HEK293T (cell line): Measurements from ENCODE around the gene PTPRM.

Experiments used
- ARNT ChIP-seq: fragments of 450-650 bp; IDR thresholded peaks from 2 replicates; pipeline ENCODE4 v1.6.1; 2017; ENCODE audit warnings: mild to moderate bottlenecking
- FOXA1 ChIP-seq: fragments of 450-650 bp; IDR thresholded peaks from 2 replicates; pipeline ENCODE4 v1.6.1; 2016; ENCODE audit warnings: mild to moderate bottlenecking
- FOXM1 ChIP-seq: fragments of 450-650 bp; IDR thresholded peaks from 2 replicates; pipeline ENCODE4 v1.6.1; 2017; ENCODE audit warnings: mild to moderate bottlenecking, borderline replicate concordance
- L3MBTL2 ChIP-seq: fragments of 450-650 bp; conservative IDR thresholded peaks from 2 replicates; pipeline ENCODE4 v1.6.1; 2016; ENCODE audit warnings: mild to moderate bottlenecking
- SUZ12 ChIP-seq: fragments of 450-650 bp; IDR thresholded peaks from 2 replicates; pipeline ENCODE4 v1.6.1; 2016; ENCODE audit warnings: mild to moderate bottlenecking

DNA sequence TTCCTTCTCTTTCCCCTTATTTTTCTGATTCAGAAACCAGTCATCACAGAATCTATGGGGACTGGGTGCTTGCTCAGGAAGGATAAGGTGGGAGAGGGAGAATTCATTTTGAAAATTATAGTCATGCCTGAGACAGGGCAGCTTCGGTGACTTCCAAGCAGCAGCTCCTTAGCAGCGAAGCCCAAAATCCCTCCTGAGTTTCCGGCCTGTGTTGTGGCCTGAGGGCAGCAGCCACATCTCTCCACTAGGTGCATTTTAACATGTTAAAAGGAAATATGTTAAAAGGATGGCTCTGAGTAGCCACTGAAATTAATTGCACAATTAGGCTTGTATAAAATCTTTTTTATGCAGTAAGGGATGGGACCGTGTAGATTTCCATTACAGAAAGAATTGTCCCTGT, 835.1 kb downstream of the PTPRM start:
- TF ChIP-seq SUZ12 (no peak), FOXM1 (no peak), FOXA1 (no peak), ARNT (no peak), L3MBTL2 (no peak)
